NCI-H2107 (cell line): ENCODE data around the gene PODN.

Experiments
- DNase-seq: peaks from one replicate; lab custom pipeline; 2025; lab: John Stamatoyannopoulos, UW

PODN gene

GRCh38 chr1:53050310-53050709 is 11.7 kb upstream of the PODN start:
- DNase-seq = no peak

- no peak for DNase-seq
Observed at GRCh38 chr1:53051676-53052075, 10.3 kb upstream of the PODN start.

- DNase-seq = no peak
Observed at GRCh38 chr1:53057127-53057526, 4.9 kb upstream of the PODN start.

- no peak for DNase-seq
Observed at GRCh38 chr1:53060579-53060978, 1.4 kb upstream of the PODN start.

GRCh38 chr1:53061123-53061858 is 722 bp upstream of the PODN start:
- no peak for DNase-seq

- DNase-seq = no peak
Observed at GRCh38 chr1:53062708-53063591, 937 bp downstream of the PODN start.

GRCh38 chr1:53063744-53064515 is 1.9 kb downstream of the PODN start:
- no peak for DNase-seq

- no peak for DNase-seq
Observed at GRCh38 chr1:53065391-53065790, 3.4 kb downstream of the PODN start.

- no peak for DNase-seq
Observed at GRCh38 chr1:53066488-53066887, 4.5 kb downstream of the PODN start.

GRCh38 chr1:53066891-53067738 is 5.1 kb downstream of the PODN start:
- no peak for DNase-seq

- DNase-seq = no peak
Observed at GRCh38 chr1:53067886-53068285, 5.9 kb downstream of the PODN start.

GRCh38 chr1:53068314-53069099 is 6.5 kb downstream of the PODN start:
- DNase-seq = no peak

GRCh38 chr1:53069265-53069662 is 7.3 kb downstream of the PODN start:
- DNase-seq = no peak

- DNase-seq = no peak
Observed at GRCh38 chr1:53069663-53070327, 7.8 kb downstream of the PODN start.

- DNase-seq = no peak
Observed at GRCh38 chr1:53070621-53071020, 8.6 kb downstream of the PODN start.

- DNase-seq = no peak
Observed at GRCh38 chr1:53071167-53071865, 9.3 kb downstream of the PODN start.

- DNase-seq = no peak
Observed at GRCh38 chr1:53071915-53072314, 9.9 kb downstream of the PODN start.

- DNase-seq = no peak
Observed at GRCh38 chr1:53073287-53073686, 11.3 kb downstream of the PODN start.

GRCh38 chr1:53073868-53074311 is 11.9 kb downstream of the PODN start:
- DNase-seq = no peak
